H9 (cell line): ENCODE results near the gene RPAP2. TPM values are rescaled to one million over a fixed set of nuclear protein-coding genes. Genes with fewer than 3 reads are reported as not detected.

ENCODE experiments used
- DNase-seq: peaks from one replicate; pipeline ENCODE4 v3.0.0-alpha.2; 2017
- H2AFZ ChIP-seq: one replicate; pipeline ENCODE4 v1.6.1; 2013; ENCODE audit warnings: mild to moderate bottlenecking, low read length, control low read depth, moderate library complexity
- H2AK5ac ChIP-seq: 2 replicates; pipeline ENCODE4 v1.6.1; 2013; ENCODE audit warnings: low read length, control low read depth, mixed read lengths; ENCODE audit not compliant: insufficient read length
- H2BK120ac ChIP-seq: one replicate; pipeline ENCODE4 v1.6.1; 2013; ENCODE audit warnings: low read depth, mild to moderate bottlenecking, low read length, control low read depth, inconsistent platforms; ENCODE audit not compliant: poor library complexity, severe bottlenecking
- H2BK12ac ChIP-seq: 2 replicates; pipeline ENCODE4 v1.6.1; 2013; ENCODE audit warnings: low read length, control low read depth, mixed read lengths, low read depth; ENCODE audit not compliant: insufficient read length
- H2BK15ac ChIP-seq: 2 replicates; pipeline ENCODE4 v1.6.1; 2013; ENCODE audit warnings: low read depth, low read length, control low read depth
- H2BK20ac ChIP-seq: one replicate; pipeline ENCODE4 v1.6.1; 2013; ENCODE audit warnings: low read depth, mild to moderate bottlenecking, low read length, control low read depth, inconsistent platforms; ENCODE audit not compliant: poor library complexity, severe bottlenecking
- H2BK5ac ChIP-seq: 2 replicates; pipeline ENCODE4 v1.6.1; 2013; ENCODE audit warnings: low read length, control low read depth, mixed read lengths; ENCODE audit not compliant: insufficient read length
- H3K14ac ChIP-seq: 2 replicates; pipeline ENCODE4 v1.6.1; 2013; ENCODE audit warnings: low read length, control low read depth; ENCODE audit not compliant: insufficient read depth
- H3K18ac ChIP-seq: 2 replicates; pipeline ENCODE4 v1.6.1; 2013; ENCODE audit warnings: low read depth, mild to moderate bottlenecking, mixed read lengths, low read length, control low read depth; ENCODE audit not compliant: insufficient read length
- H3K23ac ChIP-seq: 2 replicates; pipeline ENCODE4 v1.6.1; 2013; ENCODE audit warnings: low read length, control low read depth, mixed read lengths, low read depth; ENCODE audit not compliant: insufficient read length
- H3K23me2 ChIP-seq: 2 replicates; pipeline ENCODE4 v1.6.1; 2013; ENCODE audit warnings: low read depth, mild to moderate bottlenecking, mixed read lengths, low read length, control low read depth; ENCODE audit not compliant: insufficient read length, poor library complexity, severe bottlenecking
- H3K27ac ChIP-seq: 2 replicates; pipeline ENCODE4 v1.5.1; 2013; ENCODE audit warnings: low read length, control low read depth, mixed read lengths, low read depth; ENCODE audit not compliant: insufficient read length
- H3K27me3 ChIP-seq: 2 replicates; pipeline ENCODE4 v1.6.1; 2013; ENCODE audit warnings: low read length, control low read depth, inconsistent platforms; ENCODE audit not compliant: insufficient read depth
- H3K4ac ChIP-seq: 2 replicates; pipeline ENCODE4 v1.6.1; 2013; ENCODE audit warnings: low read depth, mild to moderate bottlenecking, control low read depth, inconsistent platforms, low read length, moderate library complexity
- H3K4me1 ChIP-seq: 2 replicates; pipeline ENCODE4 v1.6.1; 2013; ENCODE audit warnings: low read length, control low read depth, inconsistent platforms; ENCODE audit not compliant: insufficient read depth
- H3K4me2 ChIP-seq: 2 replicates; pipeline ENCODE4 v1.6.1; 2013; ENCODE audit warnings: low read length, control low read depth, mixed read lengths; ENCODE audit not compliant: insufficient read length, insufficient read depth
- H3K56ac ChIP-seq: 2 replicates; pipeline ENCODE4 v1.6.1; 2013; ENCODE audit warnings: low read depth, mild to moderate bottlenecking, mixed read lengths, low read length, control low read depth; ENCODE audit not compliant: insufficient read length
- H3K79me1 ChIP-seq: 2 replicates; pipeline ENCODE4 v1.6.1; 2013; ENCODE audit warnings: low read depth, mild to moderate bottlenecking, moderate library complexity, low read length, control low read depth, inconsistent platforms; ENCODE audit not compliant: insufficient read depth, poor library complexity, severe bottlenecking
- H3K79me2 ChIP-seq: 2 replicates; pipeline ENCODE4 v1.6.1; 2013; ENCODE audit warnings: low read length, control low read depth, inconsistent platforms; ENCODE audit not compliant: insufficient read depth
- H3K9ac ChIP-seq: 2 replicates; pipeline ENCODE4 v1.6.1; 2013; ENCODE audit warnings: low read length, control low read depth, mixed read lengths; ENCODE audit not compliant: insufficient read length; ENCODE audit errors: extremely low read depth
- H3K9me3 ChIP-seq: one replicate; pipeline ENCODE4 v1.6.1; 2013; ENCODE audit warnings: low read depth, low read length, inconsistent platforms; ENCODE audit not compliant: control insufficient read depth
- H3T11ph ChIP-seq: one replicate; pipeline ENCODE4 v1.6.1; 2013; ENCODE audit warnings: mild to moderate bottlenecking, low read length, control low read depth, inconsistent platforms
- H4K20me1 ChIP-seq: one replicate; pipeline ENCODE4 v1.6.1; 2013; ENCODE audit not compliant: control insufficient read depth, insufficient read length, insufficient read depth
- H4K5ac ChIP-seq: 2 replicates; pipeline ENCODE4 v1.6.1; 2013; ENCODE audit warnings: low read depth, mild to moderate bottlenecking, mixed read lengths, low read length, control low read depth; ENCODE audit not compliant: insufficient read length
- H4K8ac ChIP-seq: replicated peaks from 2 replicates; pipeline ENCODE4 v1.6.1; 2013; ENCODE audit warnings: low read length, control low read depth, mixed read lengths, low read depth; ENCODE audit not compliant: insufficient read length
- H4K91ac ChIP-seq: 2 replicates; pipeline ENCODE4 v1.6.1; 2013; ENCODE audit warnings: low read depth, mild to moderate bottlenecking, moderate library complexity, mixed read lengths, low read length, control low read depth; ENCODE audit not compliant: insufficient read length
- H3K27ac Mint-ChIP-seq, 3 experiments: 2 replicates in 2 of 3; 3 replicates in 1 of 3; pipeline ENCODE4 v1.8.0; 2020 to 2021; ENCODE audit warnings: mixed read lengths in 3 of 3, mild to moderate bottlenecking in 1 of 3, moderate library complexity in 1 of 3
- H3K27me3 Mint-ChIP-seq: 2 replicates; pipeline ENCODE4 v1.8.0; 2021; ENCODE audit warnings: low read depth, mild to moderate bottlenecking, moderate library complexity, mixed read lengths
- H3K36me3 Mint-ChIP-seq, 3 experiments: 2 replicates in 2 of 3; 3 replicates in 1 of 3; pipeline ENCODE4 v1.8.0; 2020 to 2021; ENCODE audit warnings: low read depth in 3 of 3, mixed read lengths in 3 of 3; ENCODE audit not compliant: insufficient read depth in 1 of 3
- H3K4me1 Mint-ChIP-seq, 2 experiments: 2 replicates each; pipeline ENCODE4 v1.8.0; 2020; ENCODE audit warnings: mixed read lengths in 2 of 2
- H3K4me3 Mint-ChIP-seq, 2 experiments: 2 replicates in 1 of 2; 3 replicates in 1 of 2; pipeline ENCODE4 v1.8.0; 2020 to 2021; ENCODE audit warnings: mild to moderate bottlenecking in 2 of 2, mixed read lengths in 2 of 2, moderate library complexity in 1 of 2
- H3K9me3 Mint-ChIP-seq, 2 experiments: 2 replicates in 1 of 2; 3 replicates in 1 of 2; pipeline ENCODE4 v1.8.0; 2020; ENCODE audit warnings: mild to moderate bottlenecking in 2 of 2, mixed read lengths in 2 of 2, moderate library complexity in 1 of 2
- CTCF ChIP-seq: fragments of 200-600 bp; sonication (generic); conservative IDR thresholded peaks from 3 replicates; pipeline ENCODE4 v1.8.0; 2021; ENCODE audit warnings: antibody characterized with exemption, mild to moderate bottlenecking
- WGBS: extraction: QIAGEN DNeasy Blood & Tissue Kit; methylation state at CpG from one replicate; pipeline ENCODE4 v1.1.7; 2013; ENCODE audit warnings: missing lambda C conversion rate, low lambda C conversion rate, mixed read lengths; ENCODE audit not compliant: insufficient read length; ENCODE audit errors: extremely low coverage; 5-methylcytosine and 5-hydroxymethylcytosine counted together
- total RNA-seq: library from RNA; stranded (reverse); gene quantifications from 2 replicates; pipeline ENCODE4 v1.2.1, GENCODE V29; 2021

The RPAP2 gene
- total RNA-seq, 1 experiment from 2014 or later, result 27.4 TPM

- H3K4me2 ChIP-seq, result no peak overlapping the region
- no peaks in the 10 kb centered on the region for H3K23me2 ChIP-seq
- no peak overlapping the region for H4K5ac ChIP-seq
- no peak overlapping the region for H3K56ac ChIP-seq
- no peak overlapping the region for H3K27ac ChIP-seq
- no peaks in the 10 kb centered on the region for H3K79me2 ChIP-seq
- Mint-ChIP-seq H3K27me3 (no peaks in the 10 kb centered on the region), H3K36me3 (peaks cover 0 to 5% (median 4%) of the 10 kb centered on the region in 3 experiments; a peak in 4 of 7 replicates), H3K9me3 (no peaks in the 10 kb centered on the region), H3K4me1 (no peaks in the 10 kb centered on the region), H3K27ac (no peak overlapping the region), H3K4me3 (no peak overlapping the region)
- TF ChIP-seq CTCF, result no peak
- no peak overlapping the region for H2BK15ac ChIP-seq
- WGBS, result no CpG with 5 or more reads among the region's 2 CpGs
- H3K9me3 ChIP-seq, result no peaks in the 10 kb centered on the region
- H4K91ac ChIP-seq, result no peak overlapping the region
- no peaks in the 10 kb centered on the region for H3K27me3 ChIP-seq
- DNase-seq, result no peak
- H3K18ac ChIP-seq, result no peak overlapping the region
- H3T11ph ChIP-seq, result no peak overlapping the region
- no peak overlapping the region for H3K9ac ChIP-seq
- H2BK120ac ChIP-seq, result no peak overlapping the region
- H4K8ac ChIP-seq, result no peak overlapping the region
- H4K20me1 ChIP-seq, result no peaks in the 10 kb centered on the region
- H3K4ac ChIP-seq, result no peak overlapping the region
- no peak overlapping the region for H3K23ac ChIP-seq
- no peak overlapping the region for H2BK5ac ChIP-seq
- no peak overlapping the region for H2BK20ac ChIP-seq
- H2AFZ ChIP-seq, result no peak overlapping the region
- no peaks in the 10 kb centered on the region for H3K79me1 ChIP-seq
- H3K14ac ChIP-seq, result no peak overlapping the region
- no peaks in the 10 kb centered on the region for H3K4me1 ChIP-seq
- no peak overlapping the region for H2BK12ac ChIP-seq
- H2AK5ac ChIP-seq, result no peak overlapping the region
Measured at GRCh38 chr1:92374223-92374622, 75.4 kb downstream of the RPAP2 start.
